Activated T-cell treated with anti-CD3 and anti-CD28 coated beads for 24 hours (primary cell): ENCODE results near the gene FGF2.
"Not testable (repeated sequence)": the region's sequence is repeated elsewhere in the genome, so short reads cannot be mapped to it uniquely, and the experiment has no call there.

Source experiments
- DNase-seq: peaks from one replicate; pipeline ENCODE4 v3.0.0-alpha.2; 2020; ENCODE audit warnings: low read depth

Gene FGF2

GRCh38 chr4:122847931-122848330 lies 21.3 kb downstream of the FGF2 start:
- no peak for DNase-seq

- not testable (repeated sequence) for DNase-seq
Measured at GRCh38 chr4:122849789-122850188, 23.2 kb downstream of the FGF2 start.

- no peak for DNase-seq
Measured at GRCh38 chr4:122851568-122851967, 24.9 kb downstream of the FGF2 start.

- DNase-seq = no peak
Measured at GRCh38 chr4:122854447-122855352, 28.1 kb downstream of the FGF2 start.

GRCh38 chr4:122855353-122855890 lies 28.8 kb downstream of the FGF2 start:
- DNase-seq = no peak

- DNase-seq = no peak
Measured at GRCh38 chr4:122857160-122857559, 30.5 kb downstream of the FGF2 start.

GRCh38 chr4:122858705-122859104 lies 32.1 kb downstream of the FGF2 start:
- no peak for DNase-seq

- DNase-seq = no peak
Measured at GRCh38 chr4:122861172-122861943, 34.7 kb downstream of the FGF2 start.

GRCh38 chr4:122863639-122864038 lies 37.0 kb downstream of the FGF2 start:
- DNase-seq = no peak

GRCh38 chr4:122865425-122865824 lies 38.8 kb downstream of the FGF2 start:
- DNase-seq = no peak

- not testable (repeated sequence) for DNase-seq
Measured at GRCh38 chr4:122868235-122868634, 41.6 kb downstream of the FGF2 start.

GRCh38 chr4:122873146-122873545 lies 46.5 kb downstream of the FGF2 start:
- no peak for DNase-seq

- no peak for DNase-seq
Measured at GRCh38 chr4:122873821-122874593, 47.4 kb downstream of the FGF2 start.

- no peak for DNase-seq
Measured at GRCh38 chr4:122875949-122876348, 49.3 kb downstream of the FGF2 start.

GRCh38 chr4:122876456-122876855 lies 49.8 kb downstream of the FGF2 start:
- DNase-seq = no peak

- DNase-seq = no peak
Measured at GRCh38 chr4:122879001-122879400, 52.4 kb downstream of the FGF2 start.

GRCh38 chr4:122882857-122883735 lies 56.5 kb downstream of the FGF2 start:
- DNase-seq = no peak

GRCh38 chr4:122884499-122884898 lies 57.9 kb downstream of the FGF2 start:
- no peak for DNase-seq

- DNase-seq = no peak
Measured at GRCh38 chr4:122889726-122890125, 63.1 kb downstream of the FGF2 start.

- no peak for DNase-seq
Measured at GRCh38 chr4:122890147-122890795, 63.6 kb downstream of the FGF2 start.

- no peak for DNase-seq
Measured at GRCh38 chr4:122894827-122895226, 68.2 kb downstream of the FGF2 start.
